HG02938 (cell line): ENCODE measurements around the gene ARHGAP40.

Experiments
- ATAC-seq: cut with Tn5 transposase; IDR thresholded peaks from one replicate; pipeline ENCODE4 v1.9.1; 2021; ENCODE audit warnings: mild to moderate bottlenecking, moderate library complexity; ENCODE audit not compliant: unreplicated experiment

Gene ARHGAP40

GRCh38 chr20:38616457-38616856 lies 14.8 kb downstream of the ARHGAP40 start:
- ATAC-seq = no peak

DNA sequence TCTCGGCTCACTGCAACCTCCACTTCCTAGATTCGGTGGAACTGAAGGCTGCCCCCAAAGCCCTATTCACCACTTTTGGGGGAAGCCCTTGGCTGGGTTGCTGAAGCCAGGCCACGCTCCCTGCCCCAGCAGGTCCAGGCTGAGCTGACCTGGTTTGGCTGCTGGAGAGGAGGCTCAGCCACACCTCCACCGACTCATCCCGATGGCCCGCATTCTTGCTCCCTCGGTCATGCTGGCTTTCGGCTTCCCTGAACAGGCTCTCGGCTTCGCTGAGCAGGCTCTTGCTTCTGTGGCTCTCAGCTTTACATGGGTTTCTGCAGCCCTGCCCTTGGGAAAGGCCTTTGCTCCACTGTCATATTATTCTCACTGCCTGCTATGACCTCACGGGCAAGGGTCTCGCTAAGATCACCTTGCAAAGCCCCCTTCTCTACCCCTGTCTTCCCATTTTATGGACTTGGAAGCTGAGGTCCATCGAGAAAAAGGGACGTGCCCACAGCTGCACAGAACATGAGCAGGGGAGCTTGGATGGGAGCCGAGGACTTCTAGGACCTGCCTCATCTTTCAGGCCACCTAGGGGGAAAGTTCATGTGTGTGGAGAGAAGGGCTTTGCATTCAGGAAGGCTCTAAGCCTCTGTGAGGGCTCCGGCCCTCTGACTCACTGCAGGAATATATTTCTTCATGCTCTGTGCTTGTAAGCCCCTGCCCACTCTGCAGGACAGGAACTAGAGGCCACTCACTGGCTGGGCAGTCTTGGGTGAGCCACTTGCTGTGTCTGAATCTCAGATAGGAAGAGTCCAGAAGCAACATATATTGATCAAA lies 15.6 kb downstream of the ARHGAP40 start:
- ATAC-seq = no peak

GRCh38 chr20:38617830-38618196 lies 16.2 kb downstream of the ARHGAP40 start:
- ATAC-seq = no peak

DNA sequence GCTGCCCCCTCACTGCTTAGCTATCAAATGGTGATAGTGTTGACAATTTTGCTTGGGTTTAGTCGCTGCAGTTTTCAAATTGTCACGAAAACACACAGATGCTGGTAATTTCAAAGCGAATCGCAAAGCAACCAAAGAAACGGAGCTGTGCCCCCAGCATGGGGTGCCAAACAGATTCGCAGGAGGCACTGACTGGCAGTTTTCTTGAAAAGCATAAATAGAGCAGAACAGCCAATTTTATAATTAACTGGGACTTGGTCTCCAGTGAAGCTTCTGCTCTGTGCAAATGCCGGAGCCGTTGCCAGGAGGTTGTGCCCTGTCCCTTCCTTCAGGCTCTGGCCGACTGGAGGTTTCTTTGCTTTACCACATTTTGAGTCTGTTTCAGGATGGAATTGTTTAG lies 18.8 kb downstream of the ARHGAP40 start:
- ATAC-seq = no peak

DNA sequence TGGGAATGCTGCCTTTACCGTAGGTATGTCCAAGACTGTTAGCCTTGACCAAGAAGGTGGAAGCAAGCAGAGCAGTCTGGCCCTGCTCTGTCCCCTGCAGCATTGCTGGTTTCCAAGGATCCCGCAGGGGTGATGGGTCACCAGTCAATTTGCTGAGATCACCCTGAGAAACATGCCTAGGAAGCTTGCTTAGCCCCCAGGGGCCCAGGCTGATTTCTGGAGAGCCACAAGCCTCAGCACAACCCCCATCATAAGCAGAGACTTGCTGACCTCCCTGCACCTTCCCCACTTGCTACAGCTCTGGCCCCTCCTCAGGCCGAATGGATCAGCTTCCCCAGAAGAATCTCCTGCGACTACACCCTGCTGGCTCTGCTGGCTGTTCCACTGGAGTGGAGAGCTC lies 21.5 kb downstream of the ARHGAP40 start:
- no peak for ATAC-seq

GRCh38 chr20:38624084-38624483 lies 22.5 kb downstream of the ARHGAP40 start:
- no peak for ATAC-seq

- no peak for ATAC-seq
These were observed 24.3 kb downstream of the ARHGAP40 start for GRCh38 chr20:38625896-38626295.

- no peak for ATAC-seq
These were observed 25.5 kb downstream of the ARHGAP40 start for GRCh38 chr20:38626921-38627659.

DNA sequence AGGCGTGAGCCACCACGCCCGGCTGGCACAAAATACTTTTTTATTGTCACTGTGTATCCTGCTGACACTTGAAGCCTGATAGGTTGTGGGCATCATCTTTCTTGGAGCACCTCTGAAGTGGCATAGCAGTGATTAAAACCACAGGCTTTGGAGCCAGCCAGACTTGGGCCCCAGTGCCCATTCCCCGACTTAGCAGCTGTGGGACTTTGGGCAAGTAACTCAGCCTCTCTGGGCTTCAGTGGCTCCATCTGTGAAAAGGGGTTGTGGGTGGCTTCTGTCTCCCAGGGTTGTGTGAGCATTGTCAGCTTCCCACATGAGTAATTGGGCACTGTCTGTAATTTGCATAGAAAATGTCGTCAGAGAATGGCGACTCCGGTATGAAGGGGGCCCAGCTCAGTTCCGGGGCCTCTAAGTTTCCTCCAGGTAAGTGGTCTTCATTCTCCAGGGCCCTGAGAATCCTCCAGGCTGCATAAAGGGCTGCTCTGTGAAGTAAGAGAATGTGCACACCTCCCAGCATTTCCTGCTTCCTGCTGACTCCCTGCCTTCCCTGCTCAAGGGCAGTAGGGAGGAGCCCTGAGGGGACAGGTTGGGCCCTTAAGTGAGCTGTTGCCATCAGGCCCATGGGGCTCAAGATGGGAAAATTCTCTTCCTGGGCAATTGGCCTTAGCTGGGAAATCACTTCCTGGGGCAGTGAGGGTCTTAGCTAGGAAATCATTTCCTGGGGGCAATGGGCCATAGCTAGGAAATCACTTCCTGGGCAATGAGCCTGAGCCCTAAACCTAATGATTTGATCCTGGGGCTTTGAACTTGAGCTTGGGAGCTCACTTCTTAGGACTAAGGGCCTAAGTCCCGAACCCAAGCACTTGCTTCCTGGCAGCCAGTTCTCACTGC lies 27.2 kb downstream of the ARHGAP40 start:
- no peak for ATAC-seq

DNA sequence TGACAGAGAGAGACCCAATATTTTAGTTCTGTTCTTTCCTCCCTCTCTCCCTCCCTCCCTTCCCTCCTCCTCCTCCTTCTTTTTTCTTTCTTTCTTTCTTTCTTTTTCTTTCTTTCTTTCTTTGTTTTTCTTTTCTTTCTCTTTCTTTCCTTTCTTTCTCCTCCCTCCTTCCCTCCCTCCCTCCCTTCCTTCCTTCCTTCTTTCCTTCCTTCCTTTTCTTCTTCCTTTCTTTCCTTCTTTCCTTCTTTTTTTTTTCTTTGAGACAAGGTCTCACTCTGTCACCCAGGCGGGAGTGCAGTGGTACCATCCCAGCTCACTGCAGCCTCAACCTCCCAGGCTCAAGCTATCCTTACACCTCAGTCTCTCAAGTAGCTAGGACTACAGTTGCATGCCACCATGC lies 28.4 kb downstream of the ARHGAP40 start:
- no peak for ATAC-seq

GRCh38 chr20:38630727-38631126 lies 29.1 kb downstream of the ARHGAP40 start:
- no peak for ATAC-seq

DNA sequence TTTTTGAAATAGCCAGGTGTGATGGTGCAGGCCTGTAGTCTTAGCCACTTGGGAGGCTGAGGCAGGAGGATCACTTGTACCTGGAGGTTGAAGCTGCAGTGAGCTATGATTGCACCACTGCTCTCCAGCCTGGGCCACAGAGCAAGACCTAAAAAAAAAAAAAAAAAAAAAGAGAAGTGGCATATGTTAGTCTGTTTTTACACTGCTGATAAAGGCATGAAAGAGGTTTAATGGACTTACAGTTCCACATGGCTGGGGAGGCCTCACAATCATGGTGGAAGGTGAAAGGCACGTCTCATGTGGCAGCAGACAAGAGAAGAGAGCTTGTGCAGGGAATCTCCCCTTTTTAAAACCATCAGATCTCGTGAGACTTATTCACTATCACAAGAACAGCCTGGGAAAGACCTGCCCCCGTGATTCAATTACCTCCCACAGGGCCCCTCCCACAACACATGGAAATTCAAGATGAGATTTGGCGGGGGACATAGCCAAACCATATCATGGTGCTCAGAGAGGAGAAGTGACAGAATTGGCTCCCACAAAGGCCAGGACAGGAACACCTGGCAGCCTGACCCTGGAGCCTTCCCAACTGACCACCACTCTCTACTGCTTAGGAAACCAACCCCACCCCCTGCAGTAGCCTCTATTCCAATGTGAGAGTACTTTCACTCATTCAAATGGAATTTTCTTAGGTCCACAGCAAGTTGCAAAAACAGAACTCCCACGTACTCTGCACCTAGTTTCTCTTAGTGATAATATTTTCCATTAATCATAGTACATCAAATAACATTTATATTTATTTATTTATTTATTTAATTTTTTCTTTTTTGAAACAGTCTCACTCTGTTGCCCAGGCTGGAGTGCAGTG lies 29.8 kb downstream of the ARHGAP40 start:
- no peak for ATAC-seq

GRCh38 chr20:38633577-38634093 lies 32.0 kb downstream of the ARHGAP40 start:
- ATAC-seq = no peak

- ATAC-seq = no peak
These were observed 34.2 kb downstream of the ARHGAP40 start for GRCh38 chr20:38635721-38636288.

GRCh38 chr20:38640521-38640920 lies 38.9 kb downstream of the ARHGAP40 start:
- no peak for ATAC-seq

- ATAC-seq = no peak
These were observed 40.9 kb downstream of the ARHGAP40 start for GRCh38 chr20:38642498-38642897.

DNA sequence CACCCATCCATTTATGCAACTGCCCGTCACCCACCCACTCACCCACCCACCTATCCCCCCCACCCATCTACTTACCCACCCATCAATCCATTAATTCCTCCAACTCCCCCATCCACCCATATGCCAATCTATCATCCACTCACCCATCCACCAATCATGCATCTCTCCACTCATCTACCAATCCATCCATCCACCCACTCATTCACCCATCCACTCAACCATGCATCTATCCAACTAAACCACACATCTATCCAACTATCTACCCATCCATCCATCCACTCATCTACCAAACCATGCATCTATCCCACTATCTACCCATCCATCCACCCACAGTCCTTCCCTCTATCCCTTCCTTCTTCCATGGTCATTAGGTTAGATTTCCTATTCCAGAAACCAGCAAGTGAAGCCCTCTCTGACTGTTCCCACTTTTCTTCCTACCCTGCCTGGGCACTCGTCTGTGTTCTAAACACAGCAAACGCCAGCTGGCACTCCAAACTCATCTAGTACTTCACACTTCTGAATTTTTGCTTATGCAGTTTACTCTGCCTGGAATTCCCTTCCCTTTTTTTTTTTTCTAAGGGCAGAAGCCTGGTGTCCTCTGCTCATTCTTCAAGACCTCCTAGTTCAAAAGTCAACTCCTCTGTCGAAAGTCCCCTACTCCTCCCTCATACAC lies 43.1 kb downstream of the ARHGAP40 start:
- no peak for ATAC-seq

- no peak for ATAC-seq
These were observed 43.7 kb downstream of the ARHGAP40 start for GRCh38 chr20:38645351-38645750.
